ENCODE measurements around the gene PDZK1. TPM values are rescaled to one million over a fixed set of nuclear protein-coding genes. Genes with fewer than 3 reads are reported as not detected.

The PDZK1 gene
- total and polyA plus RNA-seq, 2 of the 8 experiments (the other 6 are each of a cell fraction or from before 2014, with no cell fraction given): 0.17 TPM; not detected in 1

GRCh38 chr1:145702826-145703225, 4.3 kb downstream of the PDZK1 start:
- Histone ChIP-seq H4K8ac (ENCODE audit: extremely low read depth, insufficient read depth, low read length) (no peak overlapping the region), H3K27ac (ENCODE audit: low read depth, low read length) (no peak overlapping the region), H3K9ac (replicated peaks in 1 of 4; ENCODE audit: extremely low read depth in 1 of 4, low read depth in 3 of 4, low read length in 3 of 4) (no peak overlapping the region), H2BK20ac (ENCODE audit: low read length) (no peak overlapping the region), H2BK120ac (replicated peaks; ENCODE audit: low read depth, low read length) (no peak overlapping the region), H3K4me2 (ENCODE audit: insufficient read depth in 1 of 2, low read depth in 2 of 2, low read length in 2 of 2) (no peak overlapping the region), H3K23me2 (ENCODE audit: low read depth, low read length) (no peaks in the 10 kb centered on the region), H3K18ac (ENCODE audit: extremely low read depth, low read length) (no peak overlapping the region), H3K56ac (replicated peaks; ENCODE audit: insufficient read length, low read depth, low read length) (no peak overlapping the region), H3K79me2 (ENCODE audit: control insufficient read depth in 1 of 2, insufficient read depth in 2 of 2, low read length in 2 of 2) (no peaks in the 10 kb centered on the region), H4K91ac (replicated peaks; ENCODE audit: insufficient read length, low read length) (no peak overlapping the region), H3K36me3 (ENCODE audit: control insufficient read depth in 2 of 4, insufficient read depth in 4 of 4, low read length in 3 of 4) (no peaks in the 10 kb centered on the region), H3K79me1 (ENCODE audit: low read depth, low read length) (no peaks in the 10 kb centered on the region), H3K27me3 (replicated peaks in 1 of 4; ENCODE audit: control insufficient read depth in 3 of 4, extremely low read depth in 1 of 4, insufficient read depth in 3 of 4, low read length in 3 of 4) (peaks cover 0 to 2% (median 0%) of the 10 kb centered on the region in 4 experiments; a peak in 1 of 7 replicates), H3K14ac (ENCODE audit: insufficient read length) (no peak overlapping the region), H4K20me1 (replicated peaks in 1 of 2; ENCODE audit: control insufficient read depth in 1 of 2, insufficient read depth in 2 of 2, low read length in 2 of 2) (no peaks in the 10 kb centered on the region), H4K5ac (ENCODE audit: insufficient read length, low read depth, low read length) (no peak overlapping the region), H3K4me3 (ENCODE audit: extremely low read depth in 1 of 4, insufficient read depth in 2 of 4, low read depth in 3 of 4, low read length in 4 of 4) (no peak overlapping the region), H3K9me3 (ENCODE audit: insufficient read depth in 2 of 2, low read depth in 1 of 2, low read length in 1 of 2) (no peaks in the 10 kb centered on the region), H2AK5ac (ENCODE audit: low read depth, low read length) (no peak overlapping the region), H2BK15ac (ENCODE audit: low read length) (no peak overlapping the region), H2AFZ (ENCODE audit: low read length) (no peak overlapping the region), H3K4ac (replicated peaks; ENCODE audit: insufficient read length, low read depth, low read length) (no peak overlapping the region), H3K4me1 (replicated peaks in 1 of 4; ENCODE audit: control insufficient read depth in 3 of 4, insufficient read depth in 4 of 4, low read length in 3 of 4) (peaks cover 0 to 6% (median 3%) of the 10 kb centered on the region in 4 experiments; a peak in 6 of 7 replicates), H2BK5ac (ENCODE audit: low read depth, low read length) (no peak overlapping the region), H3K23ac (ENCODE audit: insufficient read length) (no peak overlapping the region), H2BK12ac (ENCODE audit: low read depth, low read length) (no peak overlapping the region)
- WGBS, 2 experiments (ENCODE audit: extremely low coverage in 1 of 2, insufficient coverage in 1 of 2, insufficient read length in 1 of 2, insufficient replicate concordance in 2 of 2, low coverage in 1 of 2, low lambda C conversion rate in 2 of 2, missing lambda C conversion rate in 1 of 2): 89% methylated on average over 7 of the region's 7 CpGs; no CpG with 5 or more reads in 1 of the 2 experiments
- TF ChIP-seq HDAC6 (IDR thresholded peaks at IDR 0.05; ENCODE audit: low read depth, low read length): no peak
- TF ChIP-seq BCL11A (IDR thresholded peaks at IDR 0.05; ENCODE audit: low read depth in 2 of 2, low read length in 2 of 2): no peak
- no peak for TF ChIP-seq RBBP5 (IDR thresholded peaks at IDR 0.05; ENCODE audit: borderline replicate concordance, low read depth, low read length)
- TF ChIP-seq, protein P1, sequence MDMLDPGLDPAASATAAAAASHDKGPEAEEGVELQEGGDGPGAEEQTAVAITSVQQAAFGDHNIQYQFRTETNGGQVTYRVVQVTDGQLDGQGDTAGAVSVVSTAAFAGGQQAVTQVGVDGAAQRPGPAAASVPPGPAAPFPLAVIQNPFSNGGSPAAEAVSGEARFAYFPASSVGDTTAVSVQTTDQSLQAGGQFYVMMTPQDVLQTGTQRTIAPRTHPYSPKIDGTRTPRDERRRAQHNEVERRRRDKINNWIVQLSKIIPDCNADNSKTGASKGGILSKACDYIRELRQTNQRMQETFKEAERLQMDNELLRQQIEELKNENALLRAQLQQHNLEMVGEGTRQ (IDR thresholded peaks at IDR 0.05; ENCODE audit: low read length): no peak
- no peak for TF ChIP-seq GABPA (IDR thresholded peaks at IDR 0.05; ENCODE audit: borderline replicate concordance, insufficient read depth, low read length)
- DNase-seq (ENCODE audit: low read depth in 1 of 2, low spot score in 2 of 2): no peak
- FAIRE-seq: no peak
- CTCF ChIA-PET (ENCODE audit: partially characterized antibody): no interaction called here
- POLR2A ChIA-PET (ENCODE audit: partially characterized antibody): interaction anchor here (1.6 kb wide), 1 partner anchor 14 kb away, joined by 4 read pairs; no protein-coding TSS in a partner anchor
